Measurements from ENCODE around the gene MSS51. TPM values are rescaled to one million over a fixed set of nuclear protein-coding genes. Genes with fewer than 3 reads are reported as not detected.

MSS51 gene
- total and polyA plus RNA-seq, 7 donors: 0.60 to 5.0 (median 2.6) TPM; not detected in 1

GRCh38 chr10:73456187-73456890 lies 23.0 kb upstream of the MSS51 start:
- no peak overlapping the region for H3K27ac ChIP-seq
- TF ChIP-seq, protein P1, sequence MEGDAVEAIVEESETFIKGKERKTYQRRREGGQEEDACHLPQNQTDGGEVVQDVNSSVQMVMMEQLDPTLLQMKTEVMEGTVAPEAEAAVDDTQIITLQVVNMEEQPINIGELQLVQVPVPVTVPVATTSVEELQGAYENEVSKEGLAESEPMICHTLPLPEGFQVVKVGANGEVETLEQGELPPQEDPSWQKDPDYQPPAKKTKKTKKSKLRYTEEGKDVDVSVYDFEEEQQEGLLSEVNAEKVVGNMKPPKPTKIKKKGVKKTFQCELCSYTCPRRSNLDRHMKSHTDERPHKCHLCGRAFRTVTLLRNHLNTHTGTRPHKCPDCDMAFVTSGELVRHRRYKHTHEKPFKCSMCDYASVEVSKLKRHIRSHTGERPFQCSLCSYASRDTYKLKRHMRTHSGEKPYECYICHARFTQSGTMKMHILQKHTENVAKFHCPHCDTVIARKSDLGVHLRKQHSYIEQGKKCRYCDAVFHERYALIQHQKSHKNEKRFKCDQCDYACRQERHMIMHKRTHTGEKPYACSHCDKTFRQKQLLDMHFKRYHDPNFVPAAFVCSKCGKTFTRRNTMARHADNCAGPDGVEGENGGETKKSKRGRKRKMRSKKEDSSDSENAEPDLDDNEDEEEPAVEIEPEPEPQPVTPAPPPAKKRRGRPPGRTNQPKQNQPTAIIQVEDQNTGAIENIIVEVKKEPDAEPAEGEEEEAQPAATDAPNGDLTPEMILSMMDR (IDR thresholded peaks at IDR 0.05): no peak
- no peak for TF ChIP-seq POLR2A (IDR thresholded peaks at IDR 0.05)
- TF ChIP-seq EP300 (IDR thresholded peaks at IDR 0.05): no peak
- no peak for TF ChIP-seq POLR2AphosphoS5 (IDR thresholded peaks at IDR 0.05)
- no peak for DNase-seq
- WGBS, 2 donors: 85 to 95% methylated on average over 2 of the region's 2 CpGs
- H3K4me1 ChIP-seq: no peaks in the 10 kb centered on the region
- peaks cover 0 to 27% (median 0%) of the 10 kb centered on the region in 4 donors for H3K36me3 ChIP-seq
- H3K4me3 ChIP-seq: no peak overlapping the region
- H3K27me3 ChIP-seq: no peaks in the 10 kb centered on the region
- intact Hi-C loops (cut with DNase I): no loop called here
- H3K9me3 ChIP-seq: no peaks in the 10 kb centered on the region

GRCh38 chr10:73449113-73449512 lies 15.8 kb upstream of the MSS51 start:
- H3K36me3 ChIP-seq: peaks cover 4 to 56% (median 8%) of the 10 kb centered on the region in 4 donors
- WGBS, 2 donors: 90 to 92% methylated on average over 1 of the region's 1 CpG
- H3K4me1 ChIP-seq: no peaks in the 10 kb centered on the region
- H3K27me3 ChIP-seq: no peaks in the 10 kb centered on the region
- H3K4me3 ChIP-seq: no peak overlapping the region
- TF ChIP-seq EP300 (IDR thresholded peaks at IDR 0.05): no peak
- no peak for TF ChIP-seq POLR2AphosphoS5 (IDR thresholded peaks at IDR 0.05)
- TF ChIP-seq, protein P1 (IDR thresholded peaks at IDR 0.05): no peak
- TF ChIP-seq POLR2A (IDR thresholded peaks at IDR 0.05): no peak
- H3K27ac ChIP-seq: no peak overlapping the region
- no peak for DNase-seq
- no peaks in the 10 kb centered on the region for H3K9me3 ChIP-seq
- intact Hi-C loops (cut with DNase I): no loop called here

DNA sequence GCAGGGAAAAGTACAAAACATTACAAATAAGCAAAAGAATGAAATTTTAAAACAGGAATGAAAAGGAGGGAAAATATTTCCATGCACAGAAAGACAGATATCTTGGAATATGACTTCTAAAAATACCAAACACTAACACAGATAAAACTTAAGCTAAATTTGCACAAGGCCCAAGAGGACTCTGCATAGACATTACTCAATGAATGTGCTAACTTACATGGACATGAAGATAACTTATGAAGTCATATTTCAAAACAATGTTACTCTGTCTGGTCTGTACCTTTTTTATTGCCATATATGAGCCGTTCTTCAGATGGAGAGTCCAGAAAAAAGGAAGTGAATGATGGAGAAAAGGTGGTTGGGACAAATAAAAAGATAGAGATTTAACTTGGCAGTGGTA lies 15.0 kb upstream of the MSS51 start:
- intact Hi-C loops (cut with DNase I): no loop called here
- Histone ChIP-seq H3K27ac (no peak overlapping the region), H3K27me3 (no peaks in the 10 kb centered on the region), H3K4me3 (no peak overlapping the region), H3K4me1 (no peaks in the 10 kb centered on the region), H3K9me3 (no peaks in the 10 kb centered on the region), H3K36me3 (peaks cover 4 to 53% (median 8%) of the 10 kb centered on the region in 4 donors)
- 37 to 77% methylated on average over 1 of the region's 1 CpG for WGBS, 2 donors
- DNase-seq: no peak
- TF ChIP-seq POLR2AphosphoS5 (IDR thresholded peaks at IDR 0.05): no peak
- TF ChIP-seq POLR2A (IDR thresholded peaks at IDR 0.05): no peak
- TF ChIP-seq, protein P1 (IDR thresholded peaks at IDR 0.05): no peak
- TF ChIP-seq EP300 (IDR thresholded peaks at IDR 0.05): no peak

GRCh38 chr10:73446926-73447325 lies 13.6 kb upstream of the MSS51 start:
- Histone ChIP-seq H3K27ac (no peak overlapping the region), H3K4me3 (no peak overlapping the region), H3K9me3 (no peaks in the 10 kb centered on the region), H3K27me3 (no peaks in the 10 kb centered on the region), H3K4me1 (no peaks in the 10 kb centered on the region), H3K36me3 (peaks cover 6 to 45% (median 8%) of the 10 kb centered on the region in 4 donors)
- DNase-seq: no peak
- intact Hi-C loops (cut with DNase I): no loop called here
- no peak for TF ChIP-seq POLR2A (IDR thresholded peaks at IDR 0.05)
- TF ChIP-seq, protein P1 (IDR thresholded peaks at IDR 0.05): no peak
- TF ChIP-seq POLR2AphosphoS5 (IDR thresholded peaks at IDR 0.05): no peak
- TF ChIP-seq EP300 (IDR thresholded peaks at IDR 0.05): no peak

- TF ChIP-seq, protein P1 (IDR thresholded peaks at IDR 0.05): no peak
- TF ChIP-seq POLR2A (IDR thresholded peaks at IDR 0.05) (no peak), POLR2AphosphoS5 (IDR thresholded peaks at IDR 0.05) (no peak), EP300 (IDR thresholded peaks at IDR 0.05) (no peak)
- H3K4me1 ChIP-seq: no peaks in the 10 kb centered on the region
- DNase-seq: no peak
- no peak overlapping the region for H3K4me3 ChIP-seq
- WGBS, 2 donors: 86 to 89% methylated on average over 1 of the region's 1 CpG
- H3K27me3 ChIP-seq: no peaks in the 10 kb centered on the region
- H3K27ac ChIP-seq: no peak overlapping the region
- intact Hi-C loops (cut with DNase I): no loop called here
- H3K9me3 ChIP-seq: no peaks in the 10 kb centered on the region
- H3K36me3 ChIP-seq: peaks cover 6 to 51% (median 9%) of the 10 kb centered on the region in 4 donors
Measured at GRCh38 chr10:73444457-73444856, 11.1 kb upstream of the MSS51 start.

Measured in sigmoid colon (tissue), 7 donors.